Fibroblast of lung (primary cell): ENCODE data around the gene OSCAR.

ENCODE experiments used
- EZH2 ChIP-seq: IDR thresholded peaks from 2 replicates; pipeline ENCODE4 v1.5.1; 2012; ENCODE audit warnings: low read length, control low read depth, mild to moderate bottlenecking; ENCODE audit errors: missing control alignments
- TF ChIP-seq, protein P1 (sequence below), 2 donors: IDR thresholded peaks in 1 of 2; conservative IDR thresholded peaks in 1 of 2; 1 replicate in 1 of 2; 2 replicates in 1 of 2; pipeline ENCODE4 v1.5.1; 2011 to 2012; ENCODE audit warnings: low read length in 2 of 2, control low read depth in 1 of 2, inconsistent platforms in 1 of 2, low read depth in 1 of 2, mild to moderate bottlenecking in 1 of 2

DNA sequence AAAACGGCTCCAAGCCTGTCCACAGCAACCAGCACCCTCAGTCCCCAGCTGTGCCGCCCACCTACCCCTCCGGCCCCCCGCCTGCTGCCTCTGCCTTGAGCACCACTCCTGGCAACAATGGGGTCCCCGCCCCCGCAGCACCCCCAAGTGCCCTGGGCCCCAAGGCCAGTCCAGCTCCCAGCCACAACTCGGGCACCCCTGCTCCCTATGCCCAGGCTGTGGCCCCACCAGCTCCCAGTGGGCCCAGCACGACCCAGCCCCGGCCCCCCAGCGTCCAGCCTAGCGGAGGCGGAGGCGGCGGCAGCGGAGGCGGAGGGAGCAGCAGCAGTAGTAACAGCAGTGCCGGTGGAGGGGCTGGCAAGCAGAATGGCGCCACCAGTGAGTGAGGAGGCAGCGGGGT is 47.6 kb upstream of the OSCAR start:
- TF ChIP-seq, protein P1, sequence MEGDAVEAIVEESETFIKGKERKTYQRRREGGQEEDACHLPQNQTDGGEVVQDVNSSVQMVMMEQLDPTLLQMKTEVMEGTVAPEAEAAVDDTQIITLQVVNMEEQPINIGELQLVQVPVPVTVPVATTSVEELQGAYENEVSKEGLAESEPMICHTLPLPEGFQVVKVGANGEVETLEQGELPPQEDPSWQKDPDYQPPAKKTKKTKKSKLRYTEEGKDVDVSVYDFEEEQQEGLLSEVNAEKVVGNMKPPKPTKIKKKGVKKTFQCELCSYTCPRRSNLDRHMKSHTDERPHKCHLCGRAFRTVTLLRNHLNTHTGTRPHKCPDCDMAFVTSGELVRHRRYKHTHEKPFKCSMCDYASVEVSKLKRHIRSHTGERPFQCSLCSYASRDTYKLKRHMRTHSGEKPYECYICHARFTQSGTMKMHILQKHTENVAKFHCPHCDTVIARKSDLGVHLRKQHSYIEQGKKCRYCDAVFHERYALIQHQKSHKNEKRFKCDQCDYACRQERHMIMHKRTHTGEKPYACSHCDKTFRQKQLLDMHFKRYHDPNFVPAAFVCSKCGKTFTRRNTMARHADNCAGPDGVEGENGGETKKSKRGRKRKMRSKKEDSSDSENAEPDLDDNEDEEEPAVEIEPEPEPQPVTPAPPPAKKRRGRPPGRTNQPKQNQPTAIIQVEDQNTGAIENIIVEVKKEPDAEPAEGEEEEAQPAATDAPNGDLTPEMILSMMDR (conservative IDR thresholded peaks at IDR 0.05 in 1 of 2, IDR thresholded peaks at IDR 0.05 in 1 of 2; ENCODE audit: low read depth in 1 of 2, low read length in 2 of 2), result no peak
- no peak for TF ChIP-seq EZH2
